ENCODE measurements around the gene MED29. TPM values are rescaled to one million over a fixed set of nuclear protein-coding genes. Genes with fewer than 3 reads are reported as not detected.

Gene MED29
- total and polyA plus RNA-seq, 2 of the 4 experiments (the other 2 are of a cell fraction): 17.6 to 28.8 TPM

DNA sequence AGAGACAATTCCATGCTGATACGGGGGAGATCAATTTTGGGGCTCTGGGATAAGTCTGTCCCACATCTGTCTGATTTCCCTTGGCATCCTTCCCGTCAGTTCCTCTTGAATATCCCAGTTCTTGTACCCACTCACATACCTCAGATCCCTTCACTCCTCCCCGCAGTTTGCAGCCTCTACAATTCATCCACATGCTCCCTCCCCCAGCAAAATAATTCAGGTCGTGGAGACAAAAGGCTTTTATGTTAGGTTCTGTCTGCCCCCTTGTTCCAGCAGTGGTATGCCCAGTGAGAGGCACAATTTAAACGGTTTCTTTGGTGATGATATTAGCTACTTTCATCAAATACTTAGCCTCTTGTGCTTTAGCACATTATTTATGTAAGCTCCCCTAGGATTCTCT is 35.0 kb downstream of the MED29 start:
- ChIA-PET POLR2A (ENCODE audit: unreplicated experiment) (interaction anchor here (0.9 kb wide), 1 partner anchor 10 kb away, joined by 11 read pairs; the partner anchor contains the start of gene RPS16), CTCF (interaction anchor here (0.6 kb wide), 1 partner anchor 76 kb away, joined by 3 read pairs; no protein-coding TSS in a partner anchor)
- TF ChIP-seq NFE2L2 (IDR thresholded peaks at IDR 0.05; ENCODE audit: low read depth, low read length) (no peak), CEBPB (IDR thresholded peaks at IDR 0.05; ENCODE audit: low read depth, low read length) (no peak), SMC3 (IDR thresholded peaks at IDR 0.05; ENCODE audit: low read depth, low read length) (no peak), FOS (IDR thresholded peaks at IDR 0.05; ENCODE audit: low read depth, low read length) (no peak), MXI1 (IDR thresholded peaks at IDR 0.05; ENCODE audit: borderline replicate concordance, low read depth, low read length) (no peak), RFX5 (IDR thresholded peaks at IDR 0.05; ENCODE audit: low read depth, low read length) (no peak), RCOR1 (IDR thresholded peaks at IDR 0.05; ENCODE audit: insufficient replicate concordance, low read length) (no peak), RAD21 (IDR thresholded peaks at IDR 0.05; ENCODE audit: low read length) (no peak), MAFK (IDR thresholded peaks at IDR 0.05; ENCODE audit: low read depth, low read length) (no peak), BHLHE40 (IDR thresholded peaks at IDR 0.05; ENCODE audit: low read depth, low read length) (no peak), CHD1 (IDR thresholded peaks at IDR 0.05; ENCODE audit: low read depth, low read length) (no peak), MAZ (IDR thresholded peaks at IDR 0.05; ENCODE audit: borderline replicate concordance, low read depth, low read length) (no peak), POLR2A (IDR thresholded peaks at IDR 0.05; ENCODE audit: low read depth, low read length) (no peak)
- TF ChIP-seq, protein P1, sequence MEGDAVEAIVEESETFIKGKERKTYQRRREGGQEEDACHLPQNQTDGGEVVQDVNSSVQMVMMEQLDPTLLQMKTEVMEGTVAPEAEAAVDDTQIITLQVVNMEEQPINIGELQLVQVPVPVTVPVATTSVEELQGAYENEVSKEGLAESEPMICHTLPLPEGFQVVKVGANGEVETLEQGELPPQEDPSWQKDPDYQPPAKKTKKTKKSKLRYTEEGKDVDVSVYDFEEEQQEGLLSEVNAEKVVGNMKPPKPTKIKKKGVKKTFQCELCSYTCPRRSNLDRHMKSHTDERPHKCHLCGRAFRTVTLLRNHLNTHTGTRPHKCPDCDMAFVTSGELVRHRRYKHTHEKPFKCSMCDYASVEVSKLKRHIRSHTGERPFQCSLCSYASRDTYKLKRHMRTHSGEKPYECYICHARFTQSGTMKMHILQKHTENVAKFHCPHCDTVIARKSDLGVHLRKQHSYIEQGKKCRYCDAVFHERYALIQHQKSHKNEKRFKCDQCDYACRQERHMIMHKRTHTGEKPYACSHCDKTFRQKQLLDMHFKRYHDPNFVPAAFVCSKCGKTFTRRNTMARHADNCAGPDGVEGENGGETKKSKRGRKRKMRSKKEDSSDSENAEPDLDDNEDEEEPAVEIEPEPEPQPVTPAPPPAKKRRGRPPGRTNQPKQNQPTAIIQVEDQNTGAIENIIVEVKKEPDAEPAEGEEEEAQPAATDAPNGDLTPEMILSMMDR (conservative IDR thresholded peaks at IDR 0.05; ENCODE audit: low read depth, low read length): no peak
- TF ChIP-seq, protein P2, sequence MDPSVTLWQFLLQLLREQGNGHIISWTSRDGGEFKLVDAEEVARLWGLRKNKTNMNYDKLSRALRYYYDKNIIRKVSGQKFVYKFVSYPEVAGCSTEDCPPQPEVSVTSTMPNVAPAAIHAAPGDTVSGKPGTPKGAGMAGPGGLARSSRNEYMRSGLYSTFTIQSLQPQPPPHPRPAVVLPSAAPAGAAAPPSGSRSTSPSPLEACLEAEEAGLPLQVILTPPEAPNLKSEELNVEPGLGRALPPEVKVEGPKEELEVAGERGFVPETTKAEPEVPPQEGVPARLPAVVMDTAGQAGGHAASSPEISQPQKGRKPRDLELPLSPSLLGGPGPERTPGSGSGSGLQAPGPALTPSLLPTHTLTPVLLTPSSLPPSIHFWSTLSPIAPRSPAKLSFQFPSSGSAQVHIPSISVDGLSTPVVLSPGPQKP (IDR thresholded peaks at IDR 0.05; ENCODE audit: borderline replicate concordance, low read depth, low read length): no peak
- TF ChIP-seq, protein P3, sequence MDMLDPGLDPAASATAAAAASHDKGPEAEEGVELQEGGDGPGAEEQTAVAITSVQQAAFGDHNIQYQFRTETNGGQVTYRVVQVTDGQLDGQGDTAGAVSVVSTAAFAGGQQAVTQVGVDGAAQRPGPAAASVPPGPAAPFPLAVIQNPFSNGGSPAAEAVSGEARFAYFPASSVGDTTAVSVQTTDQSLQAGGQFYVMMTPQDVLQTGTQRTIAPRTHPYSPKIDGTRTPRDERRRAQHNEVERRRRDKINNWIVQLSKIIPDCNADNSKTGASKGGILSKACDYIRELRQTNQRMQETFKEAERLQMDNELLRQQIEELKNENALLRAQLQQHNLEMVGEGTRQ (IDR thresholded peaks at IDR 0.05; ENCODE audit: low read depth, low read length): no peak
- Histone ChIP-seq H3K14ac (replicated peaks; ENCODE audit: low read depth, low read length) (no peak overlapping the region), H3K9ac (ENCODE audit: low read depth, low read length) (no peak overlapping the region), H2BK5ac (ENCODE audit: low read depth, low read length, poor library complexity, severe bottlenecking) (no peak overlapping the region), H3K27me3 (ENCODE audit: control insufficient read depth, insufficient read depth, low read length) (no peaks in the 10 kb centered on the region), H3K4ac (ENCODE audit: low read depth, low read length) (no peak overlapping the region), H2AFZ (replicated peaks; ENCODE audit: low read length, poor library complexity) (no peak overlapping the region), H3K18ac (ENCODE audit: low read depth, low read length) (no peak overlapping the region), H2AK5ac (ENCODE audit: low read depth, low read length) (no peak overlapping the region), H3K56ac (ENCODE audit: extremely low read depth, insufficient read depth, low read length) (no peak overlapping the region), H3K4me2 (ENCODE audit: low read depth, low read length) (no peak overlapping the region), H3K36me3 (ENCODE audit: control insufficient read depth, insufficient read depth, low read length) (peaks cover 42% of the 10 kb centered on the region), H2AK9ac (replicated peaks; ENCODE audit: low read depth, low read length, poor library complexity) (no peak overlapping the region), H2BK15ac (ENCODE audit: low read depth, low read length) (no peak overlapping the region), H2BK20ac (ENCODE audit: low read depth, low read length) (no peak overlapping the region), H2BK120ac (ENCODE audit: low read depth, low read length) (no peak overlapping the region), H3K79me1 (ENCODE audit: low read depth in 1 of 2, low read length in 2 of 2) (peaks cover 4 to 53% of the 10 kb centered on the region in 2 experiments; a peak in 3 of 4 replicates), H4K5ac (ENCODE audit: low read depth, low read length) (no peak overlapping the region), H3K23ac (ENCODE audit: low read depth, low read length) (no peak overlapping the region), H3K4me3 (ENCODE audit: insufficient read depth, low read depth, low read length) (no peak overlapping the region), H4K91ac (ENCODE audit: insufficient read depth, low read depth, low read length) (no peak overlapping the region), H4K8ac (ENCODE audit: low read depth in 2 of 2, low read length in 2 of 2) (no peak overlapping the region), H3K9me1 (ENCODE audit: insufficient read depth, low read length) (peaks cover 12% of the 10 kb centered on the region), H3K9me3 (ENCODE audit: control insufficient read depth, insufficient read depth, low read length) (no peaks in the 10 kb centered on the region), H3K4me1 (ENCODE audit: control insufficient read depth, insufficient read depth, low read length) (peaks cover 19% of the 10 kb centered on the region), H4K20me1 (ENCODE audit: insufficient read depth, low read length) (peaks cover 15% of the 10 kb centered on the region), H3K27ac (ENCODE audit: insufficient read depth, low read length) (no peak overlapping the region)
- intact Hi-C loops (cut with micrococcal nuclease) (no loop called here), in situ Hi-C loops (cut with MboI; ENCODE audit: low sequenced_read_pairs) (loop anchor here (25.0 kb wide), 1 partner anchor 411 kb away; the partner anchor contains the start of genes DYRK1B and FBL), dilution Hi-C loops (cut with HindIII; ENCODE audit: low sequenced_read_pairs, unreplicated experiment) (no loop called here)
- no peak for ATAC-seq (ENCODE audit: low read depth)
- WGBS, 2 experiments (ENCODE audit: extremely low coverage in 2 of 2, insufficient read length in 1 of 2): no CpG with 5 or more reads among the region's 5 CpGs
- DNase-seq: no peak
- TSS peak; percentile 25 for BruUV-seq (replicated peaks)
